Right lobe of liver (tissue), 4 donors: Measurements from ENCODE around the gene TSC22D1.

Experiments used
- POLR2A ChIP-seq: fragments of 450-650 bp; IDR thresholded peaks from one replicate; pipeline ENCODE4 v1.6.1; 2017; ENCODE audit warnings: antibody characterized with exemption, mild to moderate bottlenecking
- TF ChIP-seq, protein P1 (sequence below), 4 donors: fragments of 200-600 bp in 3 of 4; fragments of 450-650 bp in 1 of 4; IDR thresholded peaks; one replicate each; pipeline versions ENCODE4 v1.5.1 to v1.8.0; 2016 to 2022; ENCODE audit warnings: antibody characterized with exemption in 4 of 4, mild to moderate bottlenecking in 2 of 4
- donor health status: DM: no; HTN: no; CAD: no.
- donor health status: DM: no; HTN: no; CAD: no.
- donor health status: DM: no; HTN: yes; CAD: no.

DNA sequence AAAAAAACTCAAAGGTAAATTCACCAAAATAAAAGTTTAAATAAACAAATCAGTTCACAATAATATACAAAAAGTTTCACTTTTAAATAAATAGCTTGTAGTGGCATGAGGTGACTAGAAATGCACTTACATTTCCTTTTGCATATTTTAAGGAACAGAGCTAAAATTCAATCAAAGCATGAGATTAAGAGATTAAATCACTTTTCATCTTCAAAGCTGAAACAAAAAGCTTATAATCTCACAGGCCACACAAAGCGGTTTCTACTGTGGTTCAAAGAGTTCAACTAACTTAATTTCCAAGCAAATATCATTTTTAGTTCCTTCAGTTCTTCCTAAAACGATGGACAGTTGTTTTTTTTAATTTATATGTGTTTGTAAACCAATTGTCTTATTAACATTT, 38.9 kb downstream of the TSC22D1 start:
- TF ChIP-seq, protein P1, sequence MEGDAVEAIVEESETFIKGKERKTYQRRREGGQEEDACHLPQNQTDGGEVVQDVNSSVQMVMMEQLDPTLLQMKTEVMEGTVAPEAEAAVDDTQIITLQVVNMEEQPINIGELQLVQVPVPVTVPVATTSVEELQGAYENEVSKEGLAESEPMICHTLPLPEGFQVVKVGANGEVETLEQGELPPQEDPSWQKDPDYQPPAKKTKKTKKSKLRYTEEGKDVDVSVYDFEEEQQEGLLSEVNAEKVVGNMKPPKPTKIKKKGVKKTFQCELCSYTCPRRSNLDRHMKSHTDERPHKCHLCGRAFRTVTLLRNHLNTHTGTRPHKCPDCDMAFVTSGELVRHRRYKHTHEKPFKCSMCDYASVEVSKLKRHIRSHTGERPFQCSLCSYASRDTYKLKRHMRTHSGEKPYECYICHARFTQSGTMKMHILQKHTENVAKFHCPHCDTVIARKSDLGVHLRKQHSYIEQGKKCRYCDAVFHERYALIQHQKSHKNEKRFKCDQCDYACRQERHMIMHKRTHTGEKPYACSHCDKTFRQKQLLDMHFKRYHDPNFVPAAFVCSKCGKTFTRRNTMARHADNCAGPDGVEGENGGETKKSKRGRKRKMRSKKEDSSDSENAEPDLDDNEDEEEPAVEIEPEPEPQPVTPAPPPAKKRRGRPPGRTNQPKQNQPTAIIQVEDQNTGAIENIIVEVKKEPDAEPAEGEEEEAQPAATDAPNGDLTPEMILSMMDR (IDR thresholded peaks at IDR 0.05), result no peak
- TF ChIP-seq POLR2A, result no peak
